IPS-18c (cell line): ENCODE results near the gene SLC44A1.

Experiments used
- H3K4me3 ChIP-seq: 2 replicates; pipeline ENCODE4 v1.7.0; 2013; ENCODE audit warnings: low read depth, mild to moderate bottlenecking, low read length, moderate library complexity; ENCODE audit not compliant: insufficient read depth
- H3K9me3 ChIP-seq: one replicate; pipeline ENCODE4 v1.6.1; 2013; ENCODE audit warnings: mild to moderate bottlenecking, low read length, moderate library complexity; ENCODE audit not compliant: control insufficient read depth, insufficient read depth

Gene SLC44A1

DNA sequence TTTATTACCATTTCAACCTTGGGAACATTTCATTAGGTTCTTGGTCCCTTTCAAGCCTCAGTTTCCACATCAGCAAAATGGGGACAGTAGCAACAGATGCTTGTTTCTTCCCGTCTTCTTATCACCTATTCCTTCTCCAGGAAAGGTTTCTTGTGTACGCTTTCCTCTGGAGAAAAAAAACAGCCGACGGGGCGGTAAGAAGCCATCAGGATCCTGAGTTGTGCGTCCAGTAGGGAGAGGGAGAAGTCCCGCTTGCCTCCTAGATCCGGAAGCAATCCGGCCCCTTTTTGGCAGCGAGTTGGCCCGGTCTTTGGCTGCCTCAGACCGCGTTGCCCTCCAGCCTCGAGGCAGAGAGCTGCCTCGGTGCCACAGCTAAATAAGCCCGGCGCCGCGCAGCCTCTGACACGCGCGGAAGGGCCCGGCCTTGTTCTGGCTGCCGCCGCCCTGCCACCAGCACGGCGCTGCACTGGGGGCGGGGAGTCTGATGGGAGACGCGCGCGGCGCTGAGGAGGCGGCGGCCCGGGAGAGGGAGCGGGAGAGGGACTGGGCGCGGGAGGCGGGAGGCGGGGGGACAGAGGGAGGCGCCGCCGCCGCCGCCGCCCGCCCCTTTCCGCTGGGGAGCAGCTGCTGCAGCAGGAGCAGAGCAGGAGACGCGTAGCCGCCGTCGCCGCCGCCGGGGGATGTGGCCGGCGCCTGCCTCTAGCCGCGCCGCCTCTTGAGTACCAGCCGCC is at the start of gene SLC44A1:
Gene SLC44A1 (plus strand): TSS at position 649 of the 731 bp plus-strand sequence. CDS start 218 bp downstream, outside the sequence.
- Histone ChIP-seq H3K9me3 (no peaks in the 10 kb centered on the region), H3K4me3 (peak within 1 kb of the TSS; percentile 96)

DNA sequence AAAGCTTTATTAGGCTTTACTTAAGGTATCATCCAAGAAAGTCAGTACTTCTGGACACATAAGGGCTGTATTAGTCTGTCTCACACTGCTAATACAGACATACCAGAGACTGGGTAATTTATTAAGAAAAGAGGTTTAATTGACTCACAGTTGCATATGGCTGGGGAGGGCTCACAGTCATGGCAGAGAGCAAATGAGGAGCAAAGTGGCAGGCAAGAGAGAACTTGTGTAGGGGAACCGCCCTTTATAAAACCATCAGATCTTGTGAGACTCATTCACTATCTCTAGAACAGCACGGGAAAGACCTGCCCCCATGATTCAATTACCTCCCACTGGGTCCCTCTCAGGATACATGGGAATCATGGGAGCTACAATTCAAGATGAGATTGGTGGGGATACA is 49.2 kb upstream of the SLC44A1 start:
- Histone ChIP-seq H3K4me3 (no peak overlapping the region), H3K9me3 (no peaks in the 10 kb centered on the region)

DNA sequence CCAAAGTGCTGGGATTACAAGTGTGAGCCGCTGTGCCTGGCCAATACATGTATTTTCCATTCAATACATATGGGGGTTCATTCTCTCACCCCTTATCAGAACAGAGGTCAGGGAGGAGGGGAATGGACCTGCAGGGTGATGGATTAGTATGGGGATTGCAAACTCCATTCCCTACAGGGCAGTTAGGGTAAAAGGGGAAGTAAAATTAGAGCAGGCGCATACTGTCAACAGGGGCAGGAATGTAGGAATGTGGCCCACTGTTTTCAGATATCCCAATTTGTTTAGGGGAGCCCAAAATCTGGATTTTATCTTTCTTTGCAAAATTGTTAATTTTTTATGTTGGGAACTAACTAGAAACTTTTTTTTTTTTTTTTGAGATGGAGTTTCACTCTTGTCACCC is 46.4 kb upstream of the SLC44A1 start:
- no peaks in the 10 kb centered on the region for H3K9me3 ChIP-seq
- H3K4me3 ChIP-seq = no peak overlapping the region

DNA sequence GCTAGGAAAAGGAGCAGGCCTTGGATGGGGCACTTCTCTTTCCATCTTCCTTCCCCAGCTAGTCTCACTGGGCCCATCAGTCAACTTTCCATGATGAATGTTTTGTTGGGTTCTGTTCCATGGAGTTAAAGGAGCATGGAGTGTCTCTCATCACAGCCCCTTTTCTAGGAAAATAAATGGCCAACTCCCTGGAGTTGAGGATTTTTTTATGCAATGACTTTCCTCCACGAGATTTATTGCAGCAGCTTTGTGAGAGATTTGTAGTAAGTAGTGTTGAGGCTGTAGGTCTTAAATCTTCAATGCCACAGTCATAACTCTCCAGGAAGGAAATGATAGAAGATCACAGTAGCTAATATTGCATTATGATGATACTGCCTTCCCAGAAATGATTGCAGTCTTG is 45.6 kb upstream of the SLC44A1 start:
- H3K9me3 ChIP-seq = no peaks in the 10 kb centered on the region
- H3K4me3 ChIP-seq = no peak overlapping the region

DNA sequence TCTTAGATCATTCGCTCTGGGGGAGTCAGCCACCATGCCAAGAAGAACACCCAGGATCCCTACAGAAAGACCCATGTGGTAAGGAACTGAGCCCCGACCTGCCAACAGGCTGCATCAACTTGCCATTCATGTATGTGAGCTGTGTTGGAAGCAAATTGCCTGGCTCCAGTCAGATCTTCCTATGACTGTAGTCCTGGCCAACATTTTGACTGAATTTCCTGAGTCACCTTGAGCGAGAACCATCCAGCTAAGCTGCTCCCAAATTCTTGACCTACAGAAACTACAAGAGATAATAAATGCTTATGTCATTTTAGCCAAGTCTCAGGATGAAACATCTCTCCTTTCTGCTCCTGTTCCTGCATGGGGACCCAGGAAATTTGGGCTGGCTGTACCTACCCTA is 40.0 kb upstream of the SLC44A1 start:
- Histone ChIP-seq H3K9me3 (no peaks in the 10 kb centered on the region), H3K4me3 (no peak overlapping the region)

DNA sequence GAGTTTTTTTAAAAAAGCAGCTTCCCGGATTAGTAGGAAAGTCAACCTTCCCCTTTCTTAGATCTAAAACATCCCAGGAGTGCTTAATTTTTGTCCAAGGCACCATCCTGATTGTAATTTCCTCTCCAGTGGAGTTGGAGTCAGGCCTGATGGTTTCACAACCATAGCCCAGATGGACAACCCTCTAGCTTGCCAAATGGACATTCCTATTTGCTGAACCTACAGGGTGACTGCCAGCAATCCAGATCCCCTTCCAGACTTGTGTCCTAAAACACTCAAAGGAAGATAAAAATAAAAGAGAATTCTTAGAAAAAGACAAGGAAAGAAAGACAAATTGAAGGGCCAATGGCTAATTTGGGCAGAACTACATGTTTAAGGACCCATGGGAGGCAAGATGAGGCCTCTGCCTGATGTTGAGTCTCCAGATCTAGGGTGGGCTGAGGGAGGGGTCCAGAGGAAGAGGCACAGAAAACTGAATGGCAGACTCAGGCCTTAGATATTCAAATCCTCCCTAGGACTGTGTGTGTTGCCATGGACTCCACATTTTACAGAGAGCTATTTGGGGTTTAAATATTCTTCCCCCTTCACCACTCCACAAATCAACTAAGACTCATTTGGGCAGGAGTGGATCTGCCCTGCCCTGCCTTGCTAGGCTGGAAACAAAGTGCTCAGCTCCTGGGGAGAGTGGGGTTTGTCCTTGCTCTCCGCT is 38.5 kb upstream of the SLC44A1 start:
- no peaks in the 10 kb centered on the region for H3K9me3 ChIP-seq
- no peak overlapping the region for H3K4me3 ChIP-seq

DNA sequence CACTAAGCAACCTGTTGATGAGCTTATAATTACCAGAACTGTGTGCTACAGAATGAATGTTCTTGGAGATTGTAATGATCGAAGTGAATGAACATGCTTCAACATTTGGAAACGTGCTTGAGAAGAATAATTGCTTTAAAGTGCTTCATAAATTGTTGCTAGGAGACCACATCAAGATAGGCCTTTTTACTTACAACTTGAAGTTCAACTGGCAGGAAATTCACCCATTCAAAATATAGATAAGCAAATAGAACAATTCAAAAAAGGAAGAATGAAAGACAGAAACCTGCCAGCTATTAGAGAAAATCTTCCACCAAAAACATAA is 38.0 kb upstream of the SLC44A1 start:
- no peak overlapping the region for H3K4me3 ChIP-seq
- H3K9me3 ChIP-seq = no peaks in the 10 kb centered on the region

DNA sequence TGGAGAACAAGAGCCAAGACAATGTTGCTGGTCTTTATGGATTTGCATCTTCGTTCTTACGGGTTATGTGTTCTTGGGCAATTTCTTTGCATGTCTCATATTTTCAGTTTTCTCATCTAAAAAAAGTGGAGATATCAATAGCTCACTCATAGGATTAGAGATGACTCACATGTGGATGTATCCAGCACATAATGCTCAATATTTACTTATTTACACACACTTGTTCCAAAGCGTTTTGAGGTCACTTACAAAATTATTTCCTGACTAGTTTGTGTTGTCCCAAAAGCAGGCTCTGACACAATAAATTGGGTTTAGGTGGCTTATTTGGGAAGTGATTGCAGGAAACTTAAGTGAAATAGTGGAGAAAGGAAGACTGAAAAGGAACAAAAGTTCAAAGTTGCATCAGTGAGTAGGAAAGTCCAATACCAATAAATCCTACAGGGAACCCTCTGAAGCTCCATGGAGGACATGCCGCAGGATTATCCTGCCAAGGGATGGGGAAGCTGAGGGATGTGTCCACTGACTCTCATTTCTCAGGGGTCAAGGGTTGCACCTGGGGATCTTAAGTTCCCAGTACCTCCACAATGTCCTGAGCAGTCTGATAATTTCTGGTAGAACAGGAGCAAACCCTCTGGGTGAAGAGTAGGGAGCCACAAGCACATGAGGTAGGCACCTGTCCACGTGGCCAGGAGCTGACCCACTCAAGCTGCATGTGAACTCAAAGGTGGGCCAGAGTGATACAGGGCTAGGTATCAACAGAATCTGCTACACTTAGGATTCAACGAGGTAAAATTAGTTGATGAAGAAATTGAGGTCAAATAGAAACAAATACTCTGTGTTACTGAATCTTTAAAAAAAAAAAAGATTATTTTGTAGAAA is 37.4 kb upstream of the SLC44A1 start:
- Histone ChIP-seq H3K4me3 (no peak overlapping the region), H3K9me3 (no peaks in the 10 kb centered on the region)

DNA sequence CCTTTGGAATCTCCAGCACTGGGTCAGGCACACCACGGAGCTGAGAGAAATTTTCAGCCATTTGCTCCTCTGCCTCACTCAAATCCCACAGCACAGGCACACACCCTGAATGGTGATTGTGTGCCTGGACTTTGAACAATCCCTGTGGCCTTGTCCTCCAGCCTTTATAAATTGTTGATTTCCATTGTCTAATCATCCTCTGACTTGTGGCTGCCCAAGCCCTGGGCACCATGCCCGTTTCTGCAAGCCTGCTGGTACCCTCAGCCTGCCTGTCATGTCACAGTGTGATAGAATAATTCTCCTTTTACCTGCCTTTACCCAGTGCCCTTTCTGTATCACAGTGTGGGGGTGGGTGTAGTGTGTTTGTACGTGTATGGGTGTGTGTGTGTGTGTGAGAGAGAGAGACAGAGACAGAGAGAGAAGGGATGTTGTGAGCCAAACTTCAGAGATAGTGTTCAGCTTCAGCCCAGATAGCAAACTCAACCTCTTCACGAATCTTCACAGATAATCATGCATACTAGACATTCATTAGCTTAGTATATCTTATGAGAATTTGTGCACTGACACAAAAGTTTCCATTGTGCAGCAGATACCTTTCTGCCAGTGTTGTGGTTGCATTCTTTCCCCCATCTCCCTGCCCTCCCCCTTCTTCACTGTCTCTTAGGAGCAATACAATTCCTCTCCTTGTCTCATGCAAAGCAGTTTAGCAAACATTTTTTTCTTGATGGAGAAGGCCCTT is 27.8 kb upstream of the SLC44A1 start:
- Histone ChIP-seq H3K4me3 (no peak overlapping the region), H3K9me3 (peaks cover 4% of the 10 kb centered on the region)

DNA sequence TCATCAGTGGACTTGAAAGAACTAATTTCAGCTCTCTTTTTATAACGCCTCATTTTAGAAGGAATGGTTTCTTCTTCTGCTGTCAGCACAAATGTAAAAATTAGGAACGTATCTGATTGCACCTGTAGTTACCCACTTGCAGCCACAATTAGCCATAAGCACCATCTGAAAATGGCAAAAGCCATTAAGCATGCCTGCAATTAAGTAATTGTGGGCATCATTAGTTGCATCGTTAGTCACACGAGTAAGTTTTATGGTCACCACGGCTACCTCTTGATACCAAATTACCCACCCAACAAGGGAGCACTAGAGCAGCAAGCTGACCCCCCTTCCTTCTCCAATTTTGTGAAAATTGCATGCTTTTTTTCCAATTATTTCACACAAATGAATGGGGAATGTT is 25.8 kb upstream of the SLC44A1 start:
- H3K9me3 ChIP-seq = peaks cover 3% of the 10 kb centered on the region
- no peak overlapping the region for H3K4me3 ChIP-seq

DNA sequence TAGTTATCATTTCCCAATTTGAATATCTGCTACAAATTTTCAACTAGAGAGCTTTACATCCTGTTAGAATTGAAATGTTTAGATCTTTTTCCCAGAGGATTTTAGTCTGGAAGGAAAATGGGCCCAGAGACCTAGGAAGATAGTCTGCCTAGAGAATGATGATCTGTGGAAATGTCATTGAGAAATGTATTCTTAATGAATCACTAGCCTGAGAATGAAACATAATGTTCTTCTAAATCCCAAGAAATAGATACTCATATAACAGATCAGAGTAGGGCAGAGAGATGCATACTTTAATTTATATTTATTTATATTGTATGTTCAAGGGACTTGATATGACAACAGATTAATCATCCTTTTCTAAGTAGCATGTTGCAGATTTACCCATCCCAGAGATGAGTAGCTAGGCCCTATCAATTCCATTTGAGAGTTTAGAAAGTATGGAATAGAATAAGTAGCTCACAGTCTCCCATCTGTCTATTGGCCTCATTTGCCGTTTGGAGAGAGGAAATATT is 25.1 kb upstream of the SLC44A1 start:
- peaks cover 2% of the 10 kb centered on the region for H3K9me3 ChIP-seq

DNA sequence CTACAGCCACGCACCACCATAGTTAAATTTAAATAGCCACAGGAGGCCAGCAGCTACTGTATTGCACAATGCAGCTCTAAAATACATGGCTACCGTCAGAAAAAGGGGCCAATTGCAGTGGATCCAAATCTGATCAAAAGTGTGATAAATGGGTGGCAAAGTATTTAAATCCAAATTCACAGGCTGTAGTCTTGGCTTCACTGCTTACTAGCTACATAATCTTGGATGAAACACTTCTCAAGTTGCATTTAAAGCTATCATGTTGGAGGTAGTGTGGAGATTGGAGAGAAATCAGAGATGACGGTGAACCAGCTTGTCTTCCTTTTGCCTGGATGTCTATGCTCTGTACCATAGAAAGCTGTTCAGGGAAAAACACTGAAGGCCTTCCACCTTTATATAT is 24.0 kb upstream of the SLC44A1 start:
- Histone ChIP-seq H3K4me3 (no peak overlapping the region), H3K9me3 (peaks cover 2% of the 10 kb centered on the region)

More for the DNA sequence above, 25.1 kb upstream of the SLC44A1 start:
- H3K4me3 ChIP-seq = no peak overlapping the region

DNA sequence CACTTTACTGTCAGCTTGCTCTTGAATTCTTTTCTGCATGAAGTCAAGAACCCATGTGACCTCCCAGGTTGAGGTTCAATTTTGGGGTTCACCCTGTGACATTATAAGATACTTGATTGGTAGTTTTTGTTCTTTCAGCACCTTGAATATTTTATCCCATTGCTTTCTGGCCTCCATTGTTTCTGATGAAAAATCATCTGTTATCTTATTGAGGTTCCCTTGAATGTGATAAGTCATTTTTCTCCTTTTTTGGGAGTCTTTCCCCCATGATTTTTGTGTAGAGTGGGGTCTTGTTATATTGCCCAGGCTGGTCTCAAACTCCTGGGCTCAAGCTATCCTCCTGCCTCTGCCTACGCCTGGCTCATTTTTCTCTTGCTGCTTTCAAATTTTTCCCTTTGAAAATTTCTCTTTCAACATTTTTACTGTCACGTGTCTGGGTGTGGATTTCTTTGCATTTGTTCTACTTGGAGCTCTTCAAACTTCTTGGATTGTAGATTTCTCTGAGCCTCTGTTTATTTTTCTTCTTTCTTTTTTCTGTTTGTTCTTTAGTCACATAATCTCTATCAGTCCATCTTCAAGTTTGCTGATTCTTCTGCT is 20.8 kb upstream of the SLC44A1 start:
- Histone ChIP-seq H3K4me3 (no peak overlapping the region), H3K9me3 (peaks cover 2% of the 10 kb centered on the region)

DNA sequence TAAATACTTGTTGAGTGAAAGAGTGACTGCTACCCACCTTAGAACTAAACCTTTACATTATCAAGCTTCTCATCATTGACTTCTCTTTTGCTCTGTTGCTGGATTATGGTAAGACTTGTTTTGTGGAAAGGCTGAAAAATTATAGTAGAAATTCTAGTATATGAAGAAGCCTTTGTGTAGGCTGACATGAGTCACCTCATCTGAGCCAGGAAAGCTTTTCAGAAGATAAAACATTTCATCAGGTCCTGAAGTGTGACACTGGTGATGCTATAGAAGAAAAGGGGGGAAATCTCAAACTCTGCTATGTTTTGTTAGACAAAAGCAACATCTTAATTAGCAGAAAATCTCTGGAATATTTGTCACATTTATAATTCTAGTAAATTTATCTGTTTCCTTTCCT is 18.4 kb upstream of the SLC44A1 start:
- H3K4me3 ChIP-seq = no peak overlapping the region
- H3K9me3 ChIP-seq = peaks cover 2% of the 10 kb centered on the region

DNA sequence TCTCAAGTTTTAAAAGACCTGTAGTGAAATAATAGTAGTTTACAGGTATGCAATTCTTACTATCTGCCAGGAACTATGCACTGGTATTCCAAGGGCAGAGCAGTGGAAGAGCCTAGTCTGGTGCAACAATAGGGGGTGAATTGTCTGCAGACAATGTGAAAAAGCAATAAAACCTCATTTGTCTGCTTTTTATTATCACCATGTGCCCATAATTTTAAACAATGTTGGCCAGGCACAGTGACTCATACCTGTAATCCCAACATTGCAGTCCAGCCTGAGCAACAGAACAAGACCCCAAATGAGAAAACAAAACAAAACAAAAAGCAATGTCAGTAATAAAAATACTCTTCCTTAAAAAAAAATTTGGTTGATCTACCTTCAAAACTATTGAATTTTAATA is 12.2 kb upstream of the SLC44A1 start:
- no peaks in the 10 kb centered on the region for H3K9me3 ChIP-seq
- H3K4me3 ChIP-seq = no peak overlapping the region

DNA sequence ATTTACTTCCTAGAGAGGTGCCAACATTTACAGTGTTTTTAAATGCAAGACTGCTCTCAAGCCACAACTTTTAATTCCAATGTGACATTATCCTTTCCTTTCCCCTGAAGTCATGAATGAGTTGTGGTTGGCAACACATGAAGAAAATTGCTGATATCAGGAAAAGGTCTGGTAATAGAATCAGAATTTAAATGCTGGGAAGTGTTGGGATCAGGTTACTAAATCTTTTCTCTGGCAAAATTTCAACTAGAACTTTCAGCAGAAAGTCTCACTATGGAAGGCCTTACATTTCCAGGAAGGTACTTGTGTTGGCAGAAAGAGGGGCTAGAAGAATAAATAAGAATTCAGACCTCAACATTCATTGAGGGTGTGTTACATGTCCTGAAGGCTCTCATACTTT is 10.6 kb upstream of the SLC44A1 start:
- Histone ChIP-seq H3K9me3 (no peaks in the 10 kb centered on the region), H3K4me3 (no peak overlapping the region)

DNA sequence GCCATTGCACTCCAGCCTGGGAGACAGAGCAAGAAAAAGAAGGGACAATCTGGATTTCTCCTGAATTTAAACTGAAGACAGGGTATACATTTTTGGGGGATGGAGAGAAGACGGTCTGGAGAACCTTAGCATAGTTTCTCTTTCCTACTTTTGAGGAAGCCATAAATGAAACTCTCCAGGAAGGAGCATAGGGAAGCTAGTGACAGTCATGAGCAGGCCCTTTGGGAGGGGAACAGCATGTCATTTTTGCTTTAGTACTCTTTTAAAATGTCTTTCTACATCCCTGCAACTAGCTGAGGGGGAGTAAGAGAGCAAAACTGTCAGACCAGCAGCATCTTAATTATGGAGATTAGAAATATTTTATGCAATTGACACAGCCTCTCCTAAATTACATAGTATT is 8.2 kb upstream of the SLC44A1 start:
- Histone ChIP-seq H3K9me3 (no peaks in the 10 kb centered on the region), H3K4me3 (no peak overlapping the region)
